ENCODE data around the gene TRPT1.

The TRPT1 gene, protein sequence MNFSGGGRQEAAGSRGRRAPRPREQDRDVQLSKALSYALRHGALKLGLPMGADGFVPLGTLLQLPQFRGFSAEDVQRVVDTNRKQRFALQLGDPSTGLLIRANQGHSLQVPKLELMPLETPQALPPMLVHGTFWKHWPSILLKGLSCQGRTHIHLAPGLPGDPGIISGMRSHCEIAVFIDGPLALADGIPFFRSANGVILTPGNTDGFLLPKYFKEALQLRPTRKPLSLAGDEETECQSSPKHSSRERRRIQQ

DNA sequence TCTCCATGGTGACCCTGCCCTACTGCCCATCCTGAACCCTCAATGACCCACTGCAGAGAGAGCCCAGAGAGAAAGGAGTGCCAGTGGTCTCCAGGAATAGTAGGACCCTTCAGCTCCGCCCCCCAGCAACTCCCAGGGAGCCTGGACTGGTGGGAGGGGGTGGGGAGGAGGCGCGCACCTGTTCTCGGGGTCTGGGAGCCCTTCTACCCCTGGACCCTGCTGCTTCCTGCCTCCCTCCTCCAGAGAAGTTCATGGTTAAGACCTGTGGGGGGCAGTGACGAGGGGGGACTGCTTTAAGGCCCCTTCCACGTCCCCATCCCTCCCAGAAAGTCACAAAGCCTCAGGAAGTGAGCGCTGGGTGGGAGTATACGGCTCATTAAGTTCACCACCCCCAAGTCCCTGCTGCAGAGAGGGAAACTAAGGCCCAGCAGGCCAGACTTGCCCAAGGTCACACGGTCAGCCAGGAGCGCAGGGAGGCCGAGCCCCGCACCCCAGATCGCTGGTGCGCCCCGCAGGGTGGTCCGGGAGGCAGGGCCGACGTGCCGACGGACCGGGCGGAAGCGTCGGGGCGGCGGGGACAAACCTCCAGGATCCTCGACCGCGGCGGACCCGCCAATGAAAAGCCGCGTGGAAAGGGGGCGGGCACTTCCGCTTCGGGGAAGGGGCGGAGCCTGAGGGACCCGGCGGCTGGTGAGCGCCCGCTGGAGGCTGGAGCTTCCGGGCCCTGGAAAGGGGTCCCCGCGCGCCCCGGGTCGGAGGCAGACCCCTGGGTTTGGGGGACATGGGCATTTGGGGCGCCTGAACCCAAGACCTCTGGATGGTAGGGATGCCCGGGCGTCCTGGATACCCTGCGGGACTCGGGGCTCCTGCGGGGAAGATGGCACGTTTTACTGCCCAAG lies at the start of gene TRPT1, which contains the start of gene NUDT22:
Gene TRPT1 (minus strand): TSS at position 579 of the 899 bp plus-strand sequence. CDS start 326 bp downstream, at position 253.
Gene NUDT22 (plus strand): TSS at position 667 of the 899 bp plus-strand sequence. CDS start 379 bp downstream, outside the sequence.
- DNase-seq = peak; percentile 27

DNA sequence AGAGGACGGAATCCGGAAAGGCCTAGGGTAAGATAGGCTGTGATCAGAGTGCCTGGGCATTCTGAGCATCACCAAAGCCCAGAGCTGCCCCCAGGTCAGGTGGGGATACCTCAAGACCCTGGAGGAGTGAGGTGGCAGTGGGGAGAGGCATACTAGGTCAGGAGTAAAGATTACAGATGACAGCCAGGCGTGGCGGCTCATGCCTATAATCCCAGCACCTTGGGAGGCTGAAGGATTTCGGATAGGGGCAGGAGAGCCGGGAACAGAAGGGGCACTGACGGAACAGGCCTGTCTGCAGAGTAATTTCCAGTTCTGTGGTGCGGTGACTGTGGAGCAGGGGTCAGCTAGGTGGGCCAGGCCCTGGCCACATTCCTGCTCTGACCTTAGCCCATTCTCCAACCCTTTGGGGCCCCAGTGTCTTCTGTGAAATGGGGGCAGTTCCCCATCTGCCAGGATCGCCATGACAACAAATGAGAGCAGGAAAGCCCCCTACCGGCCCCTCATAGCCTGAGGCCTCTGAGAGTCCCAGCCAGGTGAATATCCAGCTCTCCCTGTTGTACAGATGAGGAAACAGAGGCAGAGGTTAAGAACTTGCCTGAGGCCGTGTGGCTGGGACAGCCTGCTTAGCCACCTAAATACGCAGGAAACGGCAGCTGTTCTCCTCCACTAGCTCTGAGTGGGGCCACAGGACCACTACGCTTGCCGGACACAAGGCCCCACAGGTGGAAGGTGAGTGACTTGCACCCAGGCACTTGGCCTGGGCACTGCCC lies 49.2 kb upstream of the TRPT1 start:
- no peak for DNase-seq

- DNase-seq = peak; percentile 98
These were observed 43.7 kb upstream of the TRPT1 start for GRCh38 chr11:64269540-64270220.

DNA sequence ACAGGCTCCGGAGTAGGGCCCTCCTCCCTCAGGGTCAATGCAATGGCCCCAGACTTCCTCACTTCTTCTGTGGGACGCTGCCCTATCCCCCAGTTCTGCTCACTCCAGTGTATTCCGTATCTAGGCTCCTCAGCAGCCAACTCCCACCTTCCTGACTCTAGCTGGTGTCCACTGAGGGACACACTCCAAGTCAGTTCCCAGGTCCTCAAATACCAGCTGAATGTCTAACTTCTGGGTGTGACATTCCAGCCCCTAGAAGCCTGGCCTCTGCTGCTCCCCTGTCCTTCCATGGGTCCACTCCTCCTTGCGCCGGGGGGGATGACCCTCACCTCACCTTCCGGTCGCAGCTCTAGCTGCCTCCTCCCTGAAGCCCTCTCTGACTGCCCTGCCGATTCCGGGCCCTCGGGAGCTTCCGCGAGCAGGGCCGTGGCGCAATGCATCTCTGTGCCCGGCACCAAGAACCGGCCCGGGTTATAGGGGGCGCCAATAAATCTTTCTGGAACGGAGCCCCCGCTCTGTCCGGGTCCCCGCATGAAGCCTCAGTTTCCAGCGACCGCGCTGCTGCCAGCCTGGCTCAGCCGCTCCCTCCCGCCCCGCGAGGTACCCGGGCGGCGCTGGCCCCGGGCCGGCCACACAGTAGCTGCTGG lies 43.0 kb upstream of the TRPT1 start:
- no peak for DNase-seq

DNA sequence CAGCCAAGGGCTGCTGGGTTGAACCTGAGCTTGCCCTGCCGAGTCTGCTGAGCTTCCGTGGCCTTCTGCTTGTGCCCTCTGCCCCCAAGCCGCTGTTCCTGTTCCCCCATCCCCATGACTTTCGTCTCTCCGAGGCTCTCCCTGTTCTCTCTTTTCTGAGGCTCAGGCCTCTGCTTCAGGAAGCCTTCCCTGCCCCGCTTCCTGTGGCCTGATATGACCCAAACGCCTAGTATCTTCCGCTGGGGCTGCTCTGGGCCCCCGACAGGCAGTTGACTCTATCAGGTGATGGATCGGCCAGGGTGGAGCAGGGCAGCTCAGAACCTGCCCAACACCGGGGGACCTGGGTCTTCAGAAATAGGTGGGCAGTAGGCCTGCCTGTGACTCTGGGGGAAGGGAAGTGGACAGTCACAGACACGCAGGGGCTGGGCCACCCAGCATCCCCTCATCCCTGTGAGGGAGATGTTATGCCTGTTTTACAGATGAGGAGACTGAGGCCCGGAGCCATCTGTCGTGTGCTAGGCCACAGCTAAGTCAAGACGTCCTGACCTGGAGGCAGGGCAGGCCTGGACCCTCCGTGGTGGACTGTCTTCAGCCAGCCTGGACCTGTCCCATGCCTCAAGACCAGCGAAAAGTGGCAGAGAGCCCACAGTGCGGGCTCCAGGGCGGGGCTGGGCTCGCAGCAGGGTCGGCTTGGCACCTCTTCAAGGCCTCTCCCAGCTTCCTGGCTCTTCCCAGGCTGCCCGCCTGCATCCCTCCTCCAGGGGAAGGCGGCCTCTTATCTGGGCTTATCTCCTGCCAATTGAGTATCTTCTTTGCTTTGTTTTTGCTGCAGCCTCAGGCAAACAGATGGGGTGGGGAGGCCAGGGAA lies 42.3 kb upstream of the TRPT1 start:
- DNase-seq = no peak

- no peak for DNase-seq
These were observed 41.4 kb upstream of the TRPT1 start for GRCh38 chr11:64267207-64267945.

DNA sequence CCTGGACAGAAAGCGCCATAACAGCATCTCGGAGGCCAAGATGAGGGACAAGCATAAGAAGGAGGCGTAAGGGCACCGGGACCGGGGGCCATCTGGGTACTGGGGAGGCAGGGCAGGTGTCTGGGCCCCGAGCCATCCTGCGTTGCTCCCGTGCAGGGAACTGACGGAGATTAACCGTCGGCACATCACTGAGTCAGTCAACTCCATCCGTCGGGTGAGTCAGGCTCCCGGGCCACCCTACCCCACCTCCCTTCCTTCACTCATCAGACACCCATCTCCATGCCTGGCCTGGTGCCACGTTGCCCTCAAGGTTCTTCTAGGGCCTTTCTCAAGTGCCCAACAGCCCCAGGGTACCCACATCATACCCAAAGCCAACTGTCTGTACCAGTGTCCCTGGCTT lies 40.4 kb upstream of the TRPT1 start:
- DNase-seq = no peak

DNA sequence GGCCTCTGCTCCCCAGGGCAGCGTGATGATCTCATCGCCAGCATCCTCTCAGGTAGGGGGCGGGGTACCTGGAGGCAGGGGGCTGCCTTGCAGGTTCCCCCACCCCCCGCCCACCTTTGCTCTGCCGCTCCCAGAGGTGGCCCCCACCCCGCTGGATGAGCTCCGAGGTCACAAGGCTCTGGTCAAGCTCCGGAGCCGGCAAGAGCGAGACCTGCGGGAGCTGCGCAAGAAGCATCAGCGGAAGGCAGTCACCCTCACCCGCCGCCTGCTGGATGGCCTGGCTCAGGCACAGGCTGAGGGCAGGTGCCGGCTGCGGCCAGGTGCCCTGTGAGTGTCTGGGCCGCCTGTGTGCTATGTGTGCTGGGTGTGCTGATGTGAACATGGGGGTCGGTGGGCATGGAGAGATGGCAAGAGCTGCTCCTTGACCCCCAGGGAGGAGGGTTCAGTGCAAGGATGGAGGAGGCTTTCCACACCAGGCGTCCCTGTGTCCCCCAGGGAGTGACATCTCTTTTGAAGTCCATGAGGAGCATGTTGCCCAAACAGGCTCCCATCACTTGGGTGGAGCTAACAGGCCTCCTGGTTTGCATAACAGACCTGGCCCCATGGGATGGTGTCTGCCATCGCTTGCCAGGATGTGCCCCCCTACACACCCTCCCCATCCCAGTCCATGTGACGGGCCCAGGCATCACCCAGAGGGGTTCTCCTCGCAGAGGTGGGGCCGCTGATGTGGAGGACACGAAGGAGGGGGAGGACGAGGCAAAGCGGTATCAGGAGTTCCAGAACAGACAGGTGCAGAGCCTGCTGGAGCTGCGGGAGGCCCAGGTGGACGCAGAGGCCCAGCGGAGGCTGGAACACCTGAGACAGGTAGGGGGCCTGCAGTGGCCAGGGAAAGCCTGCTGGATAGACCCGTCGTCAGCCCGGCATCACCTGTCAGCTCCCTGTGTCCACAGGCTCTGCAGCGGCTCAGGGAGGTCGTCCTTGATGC lies 39.5 kb upstream of the TRPT1 start:
- no peak for DNase-seq

GRCh38 chr11:64264371-64264852 lies 38.4 kb upstream of the TRPT1 start:
- no peak for DNase-seq

- DNase-seq = no peak
These were observed 37.9 kb upstream of the TRPT1 start for GRCh38 chr11:64263947-64264317.

DNA sequence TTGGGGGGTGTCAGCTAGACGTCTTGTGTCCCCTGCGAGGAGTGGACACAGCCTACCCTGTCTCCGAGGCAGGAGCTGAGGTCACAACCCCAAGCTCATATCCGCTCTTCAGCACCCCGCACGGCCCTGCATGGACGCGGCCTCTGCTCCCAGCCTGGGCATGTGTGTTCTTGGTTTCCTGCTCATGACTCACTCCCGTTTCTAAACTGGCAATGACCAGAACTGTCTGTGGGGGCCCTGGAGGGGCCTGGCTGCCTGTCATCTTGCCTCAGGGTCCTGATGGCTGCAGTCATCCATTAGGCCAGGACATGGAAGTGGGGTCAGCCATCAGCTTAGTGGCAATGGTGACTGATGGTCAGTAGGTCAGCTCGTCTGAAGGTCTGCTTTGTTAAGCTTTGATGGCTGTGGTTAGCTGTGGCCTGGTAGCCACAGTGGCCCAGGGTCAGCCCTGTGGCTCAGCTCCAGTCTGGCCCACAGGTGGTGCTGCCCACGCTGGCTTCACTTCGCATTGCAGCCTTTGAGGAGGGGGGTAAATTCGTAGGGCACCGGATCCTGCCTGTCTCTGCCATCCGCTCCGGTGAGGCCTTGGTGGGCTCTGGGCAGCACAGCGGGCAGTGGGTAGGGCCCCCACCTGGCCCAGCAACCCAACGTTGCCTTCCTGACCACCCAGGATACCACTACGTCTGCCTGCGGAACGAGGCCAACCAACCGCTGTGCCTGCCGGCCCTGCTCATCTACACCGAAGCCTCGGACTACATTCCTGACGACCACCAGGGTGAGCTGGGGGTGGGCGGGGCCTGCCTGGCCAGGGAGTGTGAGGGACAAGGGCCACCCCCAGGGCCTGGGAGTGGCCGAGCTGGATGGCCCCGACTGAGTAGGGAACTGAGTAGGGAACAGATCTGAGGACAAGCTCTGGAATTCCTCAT lies 37.3 kb upstream of the TRPT1 start:
- DNase-seq = no peak

- no peak for DNase-seq
These were observed 36.5 kb upstream of the TRPT1 start for GRCh38 chr11:64262271-64263002.

- DNase-seq = no peak
These were observed 35.6 kb upstream of the TRPT1 start for GRCh38 chr11:64261556-64262080.

- DNase-seq = no peak
These were observed 34.2 kb upstream of the TRPT1 start for GRCh38 chr11:64260147-64260708.

GRCh38 chr11:64259533-64260067 lies 33.6 kb upstream of the TRPT1 start:
- no peak for DNase-seq

DNA sequence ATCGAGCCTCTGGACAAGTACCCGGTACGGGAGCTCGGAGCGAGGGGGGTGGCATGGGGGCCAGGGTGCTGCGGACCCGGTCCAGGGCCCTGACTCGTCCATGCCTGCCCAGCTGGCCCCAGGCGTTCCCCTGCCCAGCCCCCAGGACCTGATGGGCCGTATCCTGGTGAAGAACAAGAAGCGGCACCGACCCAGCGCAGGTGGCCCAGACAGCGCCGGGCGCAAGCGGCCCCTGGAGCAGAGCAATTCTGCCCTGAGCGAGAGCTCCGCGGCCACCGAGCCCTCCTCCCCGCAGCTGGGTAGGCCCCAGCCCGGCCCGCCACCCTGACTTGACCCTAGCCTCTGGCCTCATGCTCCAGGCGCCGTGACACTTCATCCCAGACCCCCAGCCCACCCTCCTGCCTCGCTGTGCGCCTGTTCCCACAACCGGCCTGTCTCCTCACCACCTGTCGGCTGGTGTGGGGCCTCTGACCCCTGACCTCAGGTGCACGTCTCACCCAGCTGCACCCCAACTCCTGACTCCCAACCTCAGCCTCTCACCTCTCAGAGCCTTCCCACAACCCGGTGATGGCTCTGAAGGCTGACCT lies 33.1 kb upstream of the TRPT1 start:
- no peak for DNase-seq
